Osteoblast (primary cell): Measurements from ENCODE around the gene ZNF26. TPM values are rescaled to one million over a fixed set of nuclear protein-coding genes. Genes with fewer than 3 reads are reported as not detected.

Source experiments
- DNase-seq: peaks from one replicate; pipeline ENCODE4 v3.0.0; 2011; ENCODE audit warnings: low spot score, mixed read lengths; ENCODE audit not compliant: insufficient read length; ENCODE audit errors: missing footprints
- H2AFZ ChIP-seq: 2 replicates; pipeline ENCODE4 v1.6.0; 2011; ENCODE audit warnings: mild to moderate bottlenecking, low read length
- H3K27ac ChIP-seq: 2 replicates; pipeline ENCODE4 v1.5.1; 2011; ENCODE audit warnings: mild to moderate bottlenecking, low read depth, low read length, moderate library complexity
- H3K27me3 ChIP-seq: 2 replicates; pipeline ENCODE4 v1.6.0; 2012; ENCODE audit warnings: mild to moderate bottlenecking, control low read depth, inconsistent platforms, low read length, moderate library complexity; ENCODE audit not compliant: insufficient read depth
- H3K36me3 ChIP-seq: 2 replicates; pipeline ENCODE4 v1.5.1; 2011; ENCODE audit warnings: mild to moderate bottlenecking, low read length, control low read depth, moderate library complexity; ENCODE audit not compliant: insufficient read depth
- H3K4me1 ChIP-seq: 2 replicates; pipeline ENCODE4 v1.5.1; 2011; ENCODE audit warnings: mild to moderate bottlenecking, low read length, control low read depth, moderate library complexity; ENCODE audit not compliant: insufficient read depth
- H3K4me2 ChIP-seq: 2 replicates; pipeline ENCODE4 v1.6.0; 2011; ENCODE audit warnings: mild to moderate bottlenecking, low read length; ENCODE audit not compliant: insufficient read depth
- H3K4me3 ChIP-seq: fragments of 200-600 bp; sonication (generic); 3 replicates; pipeline ENCODE4 v1.5.1; 2012; ENCODE audit warnings: mild to moderate bottlenecking, low read length, inconsistent platforms; ENCODE audit not compliant: insufficient read depth
- H3K79me2 ChIP-seq: 2 replicates; pipeline ENCODE4 v1.6.0; 2012; ENCODE audit warnings: mild to moderate bottlenecking, low read length, control low read depth, inconsistent platforms; ENCODE audit not compliant: insufficient read depth
- H3K9me3 ChIP-seq: 2 replicates; pipeline ENCODE4 v1.5.1; 2011; ENCODE audit warnings: low read depth, low read length, control low read depth
- H4K20me1 ChIP-seq: 2 replicates; pipeline ENCODE4 v1.6.0; 2012; ENCODE audit warnings: mild to moderate bottlenecking, low read length, control low read depth; ENCODE audit not compliant: insufficient read depth
- CTCF ChIP-seq: IDR thresholded peaks from 2 replicates; pipeline ENCODE4 v1.5.1; 2011; ENCODE audit warnings: mild to moderate bottlenecking, low read depth, low read length, moderate library complexity; ENCODE audit errors: extremely low read depth
- total RNA-seq: library from RNA; depleted of rRNA; stranded (reverse); fragments of >200 nt; gene quantifications from 2 replicates; pipeline ENCODE4 v1.2.3, GENCODE V29; 2012

ZNF26 gene
- total RNA-seq, 1 donor: 20.3 TPM

GRCh38 chr12:133057446-133057845 is 71.3 kb downstream of the ZNF26 start:
- Histone ChIP-seq H3K27me3 (no peaks in the 10 kb centered on the region), H3K9me3 (peaks cover 70% of the 10 kb centered on the region), H3K4me1 (no peaks in the 10 kb centered on the region), H4K20me1 (no peaks in the 10 kb centered on the region), H3K4me2 (no peak overlapping the region), H3K36me3 (peaks cover 41% of the 10 kb centered on the region), H2AFZ (no peak overlapping the region), H3K27ac (no peak overlapping the region), H3K4me3 (no peak overlapping the region), H3K79me2 (no peaks in the 10 kb centered on the region)
- TF ChIP-seq CTCF: no peak
- DNase-seq: no peak

- Histone ChIP-seq H4K20me1 (no peaks in the 10 kb centered on the region), H2AFZ (no peak overlapping the region), H3K36me3 (peaks cover 31% of the 10 kb centered on the region), H3K27ac (no peak overlapping the region), H3K4me3 (no peak overlapping the region), H3K9me3 (peaks cover 71% of the 10 kb centered on the region), H3K79me2 (no peaks in the 10 kb centered on the region), H3K4me1 (no peaks in the 10 kb centered on the region), H3K27me3 (no peaks in the 10 kb centered on the region), H3K4me2 (no peak overlapping the region)
- DNase-seq: no peak
- TF ChIP-seq CTCF: no peak
Observed at GRCh38 chr12:133058203-133059113, 72.3 kb downstream of the ZNF26 start.

- no peak overlapping the region for H3K27ac ChIP-seq
- no peak for TF ChIP-seq CTCF
- H2AFZ ChIP-seq: no peak overlapping the region
- no peaks in the 10 kb centered on the region for H3K27me3 ChIP-seq
- H3K4me1 ChIP-seq: no peaks in the 10 kb centered on the region
- no peak overlapping the region for H3K4me3 ChIP-seq
- no peaks in the 10 kb centered on the region for H3K79me2 ChIP-seq
- no peak overlapping the region for H3K4me2 ChIP-seq
- no peaks in the 10 kb centered on the region for H4K20me1 ChIP-seq
- H3K36me3 ChIP-seq: peaks cover 15% of the 10 kb centered on the region
- no peak for DNase-seq
- peaks cover 72% of the 10 kb centered on the region for H3K9me3 ChIP-seq
Observed at GRCh38 chr12:133061954-133062353, 75.8 kb downstream of the ZNF26 start.

GRCh38 chr12:133063556-133063955 is 77.4 kb downstream of the ZNF26 start:
- Histone ChIP-seq H2AFZ (no peak overlapping the region), H3K27ac (no peak overlapping the region), H3K4me3 (no peak overlapping the region), H3K4me2 (no peak overlapping the region), H3K27me3 (no peaks in the 10 kb centered on the region), H3K36me3 (no peaks in the 10 kb centered on the region), H4K20me1 (no peaks in the 10 kb centered on the region), H3K4me1 (no peaks in the 10 kb centered on the region), H3K79me2 (no peaks in the 10 kb centered on the region), H3K9me3 (peaks cover 57% of the 10 kb centered on the region)
- TF ChIP-seq CTCF: no peak
- DNase-seq: no peak
